Occipital lobe (tissue), 2 donors: Measurements from ENCODE around the gene ADGRG1. TPM values are rescaled to one million over a fixed set of nuclear protein-coding genes. Genes with fewer than 3 reads are reported as not detected.

Source experiments
- DNase-seq: peaks from one replicate; lab custom pipeline; 2025; lab: John Stamatoyannopoulos, UW
- total RNA-seq: library from RNA; depleted of rRNA; stranded (reverse); fragments of >200 nt; gene quantifications from one replicate; pipeline ENCODE4 v1.2.3, GENCODE V29; 2014

ADGRG1 gene
- total RNA-seq, 1 donor from 2014 or later = 31.4 TPM

- no peak for DNase-seq
Measured at GRCh38 chr16:57620335-57621231, 7.8 kb upstream of the ADGRG1 start.

GRCh38 chr16:57621521-57622271, 6.7 kb upstream of the ADGRG1 start:
- DNase-seq = no peak

GRCh38 chr16:57622361-57623250, 5.8 kb upstream of the ADGRG1 start:
- no peak for DNase-seq

- DNase-seq = peak; percentile 72
Measured at GRCh38 chr16:57623251-57624043, 5.0 kb upstream of the ADGRG1 start.

- DNase-seq = no peak
Measured at GRCh38 chr16:57624044-57624688, 4.3 kb upstream of the ADGRG1 start.

- peak; percentile 54 for DNase-seq
Measured at GRCh38 chr16:57624806-57625500, 3.5 kb upstream of the ADGRG1 start.

GRCh38 chr16:57626420-57627170, 1.8 kb upstream of the ADGRG1 start:
- no peak for DNase-seq

GRCh38 chr16:57627184-57627871, 1.1 kb upstream of the ADGRG1 start:
- peak; percentile 53 for DNase-seq

GRCh38 chr16:57628783-57629293, 408 bp downstream of the ADGRG1 start:
- no peak for DNase-seq

GRCh38 chr16:57629516-57630406, 1.3 kb downstream of the ADGRG1 start:
- DNase-seq = no peak

- no peak for DNase-seq
Measured at GRCh38 chr16:57630407-57630797, 2.0 kb downstream of the ADGRG1 start.

- DNase-seq = peak; percentile 50
Measured at GRCh38 chr16:57630931-57631845, 2.8 kb downstream of the ADGRG1 start.

GRCh38 chr16:57632568-57632967, 4.1 kb downstream of the ADGRG1 start:
- DNase-seq = peak; percentile 52

- DNase-seq = no peak
Measured at GRCh38 chr16:57633383-57634064, 5.1 kb downstream of the ADGRG1 start.

- no peak for DNase-seq
Measured at GRCh38 chr16:57634171-57634570, 5.7 kb downstream of the ADGRG1 start.
